Measurements from ENCODE around the gene NKX2-8. TPM values are rescaled to one million over a fixed set of nuclear protein-coding genes. Genes with fewer than 3 reads are reported as not detected.

NKX2-8 gene
- total and polyA plus RNA-seq, 10 donors: not detected

DNA sequence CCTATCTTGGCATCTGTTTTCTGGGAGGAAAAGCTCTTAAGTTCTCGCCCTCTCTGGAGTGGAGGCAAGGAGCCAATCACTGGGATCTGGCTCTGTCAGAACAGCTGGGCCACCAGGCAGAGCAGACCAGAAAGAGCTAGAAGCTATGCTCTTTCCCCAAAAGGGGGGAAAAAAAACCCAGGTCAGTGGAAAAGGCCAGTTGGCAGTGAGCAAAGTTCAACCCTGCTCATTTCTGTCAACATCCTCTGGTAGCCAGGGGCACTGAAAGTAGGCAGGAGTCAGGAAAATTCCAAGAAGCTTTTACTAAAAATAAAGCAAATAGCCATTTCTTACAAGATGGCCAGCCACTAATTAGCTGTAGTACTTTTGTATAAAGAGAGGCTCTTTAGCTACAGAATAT is 42.6 kb upstream of the NKX2-8 start:
- TF ChIP-seq POLR2AphosphoS5 (IDR thresholded peaks at IDR 0.05): no peak
- TF ChIP-seq, protein P1, sequence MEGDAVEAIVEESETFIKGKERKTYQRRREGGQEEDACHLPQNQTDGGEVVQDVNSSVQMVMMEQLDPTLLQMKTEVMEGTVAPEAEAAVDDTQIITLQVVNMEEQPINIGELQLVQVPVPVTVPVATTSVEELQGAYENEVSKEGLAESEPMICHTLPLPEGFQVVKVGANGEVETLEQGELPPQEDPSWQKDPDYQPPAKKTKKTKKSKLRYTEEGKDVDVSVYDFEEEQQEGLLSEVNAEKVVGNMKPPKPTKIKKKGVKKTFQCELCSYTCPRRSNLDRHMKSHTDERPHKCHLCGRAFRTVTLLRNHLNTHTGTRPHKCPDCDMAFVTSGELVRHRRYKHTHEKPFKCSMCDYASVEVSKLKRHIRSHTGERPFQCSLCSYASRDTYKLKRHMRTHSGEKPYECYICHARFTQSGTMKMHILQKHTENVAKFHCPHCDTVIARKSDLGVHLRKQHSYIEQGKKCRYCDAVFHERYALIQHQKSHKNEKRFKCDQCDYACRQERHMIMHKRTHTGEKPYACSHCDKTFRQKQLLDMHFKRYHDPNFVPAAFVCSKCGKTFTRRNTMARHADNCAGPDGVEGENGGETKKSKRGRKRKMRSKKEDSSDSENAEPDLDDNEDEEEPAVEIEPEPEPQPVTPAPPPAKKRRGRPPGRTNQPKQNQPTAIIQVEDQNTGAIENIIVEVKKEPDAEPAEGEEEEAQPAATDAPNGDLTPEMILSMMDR (IDR thresholded peaks at IDR 0.05 in 8 of 11, conservative IDR thresholded peaks at IDR 0.05 in 3 of 11): no peak
- no peak for TF ChIP-seq POLR2A (IDR thresholded peaks at IDR 0.05)
- H3K4me3 ChIP-seq: no peak overlapping the region
- H3K9me3 ChIP-seq: peaks cover 0 to 13% (median 7%) of the 10 kb centered on the region in 8 donors
- intact Hi-C loops (cut with DNase I; ENCODE audit: low total_unique reads): no loop called here
- no peak overlapping the region for H3K27ac ChIP-seq
- no peaks in the 10 kb centered on the region for H3K36me3 ChIP-seq
- H3K4me1 ChIP-seq: no peaks in the 10 kb centered on the region
- WGBS, 5 donors: 40 to 94% (median 81%) methylated on average over 1 of the region's 1 CpG
- H3K27me3 ChIP-seq (replicated peaks in 1 of 7): peaks cover 0 to 53% (median 8%) of the 10 kb centered on the region in 7 donors
- DNase-seq: no peak

DNA sequence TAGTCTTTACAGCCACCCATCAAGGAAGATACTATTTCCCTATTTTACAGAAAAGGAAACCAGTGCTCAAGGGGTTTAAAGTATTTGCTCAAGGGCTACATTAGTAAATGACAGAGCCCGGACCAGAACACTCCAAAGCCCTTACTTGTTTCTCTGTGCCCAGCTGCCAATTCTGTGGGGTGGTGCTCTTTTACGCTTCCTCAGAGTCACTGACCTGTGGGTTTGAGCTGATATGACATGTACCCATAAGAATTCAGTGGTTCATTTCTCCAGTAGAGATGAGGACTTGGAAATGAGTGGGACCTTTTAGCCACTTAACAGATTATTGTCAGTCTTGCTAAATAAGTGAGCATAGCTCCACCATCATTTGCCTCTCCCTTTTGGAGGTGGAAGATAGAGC is 37.4 kb upstream of the NKX2-8 start:
- intact Hi-C loops (cut with DNase I; ENCODE audit: low total_unique reads): no loop called here

DNA sequence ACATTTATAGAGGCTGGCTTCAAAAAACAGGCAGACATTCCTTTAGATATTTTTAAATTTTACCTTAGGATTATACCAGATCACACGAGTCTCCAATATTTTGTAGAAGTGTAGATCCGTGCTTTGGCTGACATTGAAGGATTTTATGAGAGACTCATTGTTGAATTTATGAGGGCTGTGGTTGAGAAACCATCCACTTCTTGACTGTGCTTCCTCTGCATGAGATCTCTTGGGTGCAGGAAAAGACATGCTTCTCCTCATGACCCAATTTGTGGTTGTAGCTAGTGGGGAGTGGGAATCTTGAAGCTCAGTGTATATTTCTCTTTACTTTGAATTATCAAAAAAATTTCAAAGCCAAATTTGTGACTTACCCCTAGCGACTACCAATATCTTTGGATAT is 36.7 kb upstream of the NKX2-8 start:
- H3K27ac ChIP-seq: no peak overlapping the region
- no peaks in the 10 kb centered on the region for H3K4me1 ChIP-seq
- 59 to 74% (median 67%) methylated on average over 3 of the region's 3 CpGs for WGBS, 5 donors
- TF ChIP-seq, protein P1 (IDR thresholded peaks at IDR 0.05 in 8 of 11, conservative IDR thresholded peaks at IDR 0.05 in 3 of 11): no peak
- TF ChIP-seq POLR2AphosphoS5 (IDR thresholded peaks at IDR 0.05) (no peak), POLR2A (IDR thresholded peaks at IDR 0.05) (no peak)
- no peak for DNase-seq
- H3K9me3 ChIP-seq: peaks cover 0 to 13% (median 7%) of the 10 kb centered on the region in 8 donors
- no peaks in the 10 kb centered on the region for H3K36me3 ChIP-seq
- H3K27me3 ChIP-seq (replicated peaks in 1 of 7): peaks cover 0 to 11% (median 0%) of the 10 kb centered on the region in 7 donors
- intact Hi-C loops (cut with DNase I; ENCODE audit: low total_unique reads): no loop called here
- no peak overlapping the region for H3K4me3 ChIP-seq

More for the DNA sequence above, 37.4 kb upstream of the NKX2-8 start:
- H3K9me3 ChIP-seq: peaks cover 0 to 13% (median 7%) of the 10 kb centered on the region in 8 donors
- H3K4me3 ChIP-seq: no peak overlapping the region
- WGBS, 5 donors: 62 to 84% (median 80%) methylated on average over 2 of the region's 2 CpGs
- peaks cover 0 to 19% (median 0%) of the 10 kb centered on the region in 7 donors for H3K27me3 ChIP-seq (replicated peaks in 1 of 7)
- H3K36me3 ChIP-seq: no peaks in the 10 kb centered on the region
- DNase-seq: no peak
- TF ChIP-seq, protein P1 (IDR thresholded peaks at IDR 0.05 in 8 of 11, conservative IDR thresholded peaks at IDR 0.05 in 3 of 11): no peak
- TF ChIP-seq POLR2AphosphoS5 (IDR thresholded peaks at IDR 0.05): no peak
- TF ChIP-seq POLR2A (IDR thresholded peaks at IDR 0.05): no peak
- H3K27ac ChIP-seq: no peak overlapping the region
- no peaks in the 10 kb centered on the region for H3K4me1 ChIP-seq

DNA sequence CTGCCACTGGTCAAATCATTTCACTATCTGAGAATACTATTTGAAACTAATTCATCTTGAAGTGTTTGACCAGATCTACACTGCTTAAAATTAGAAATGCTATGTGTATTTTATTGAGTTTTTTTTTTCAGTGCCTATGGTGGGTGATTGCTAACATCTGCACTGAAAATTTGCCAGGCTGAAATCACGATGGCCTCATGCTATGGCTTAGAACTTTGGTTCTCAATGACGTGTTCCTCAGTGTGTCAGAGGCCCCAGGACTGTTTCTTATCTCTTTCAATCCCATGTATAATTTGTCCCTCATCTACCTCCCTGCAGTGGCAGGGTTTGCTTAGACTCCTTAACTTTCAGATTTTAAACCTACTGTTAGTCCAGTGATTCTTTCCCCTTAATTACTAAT is 36.2 kb upstream of the NKX2-8 start:
- H3K27ac ChIP-seq: no peak overlapping the region
- H3K36me3 ChIP-seq: no peaks in the 10 kb centered on the region
- peaks cover 0 to 6% (median 0%) of the 10 kb centered on the region in 7 donors for H3K27me3 ChIP-seq (replicated peaks in 1 of 7)
- DNase-seq: no peak
- 56 to 63% (median 57%) methylated on average over 2 of the region's 2 CpGs for WGBS, 5 donors
- peaks cover 0 to 13% (median 7%) of the 10 kb centered on the region in 8 donors for H3K9me3 ChIP-seq
- intact Hi-C loops (cut with DNase I; ENCODE audit: low total_unique reads): no loop called here
- H3K4me3 ChIP-seq: no peak overlapping the region
- no peaks in the 10 kb centered on the region for H3K4me1 ChIP-seq
- no peak for TF ChIP-seq POLR2A (IDR thresholded peaks at IDR 0.05)
- no peak for TF ChIP-seq POLR2AphosphoS5 (IDR thresholded peaks at IDR 0.05)
- TF ChIP-seq, protein P1 (IDR thresholded peaks at IDR 0.05 in 8 of 11, conservative IDR thresholded peaks at IDR 0.05 in 3 of 11): no peak

Data from spleen (tissue), 11 donors.